ENCODE measurements around the gene TRIM28.
A peak's percentile ranks its signal among the peaks of the same experiment; 100 is the strongest.
"Not testable (repeated sequence)": the region's sequence is repeated elsewhere in the genome, so short reads cannot be mapped to it uniquely, and the experiment has no call there.

The TRIM28 gene

DNA sequence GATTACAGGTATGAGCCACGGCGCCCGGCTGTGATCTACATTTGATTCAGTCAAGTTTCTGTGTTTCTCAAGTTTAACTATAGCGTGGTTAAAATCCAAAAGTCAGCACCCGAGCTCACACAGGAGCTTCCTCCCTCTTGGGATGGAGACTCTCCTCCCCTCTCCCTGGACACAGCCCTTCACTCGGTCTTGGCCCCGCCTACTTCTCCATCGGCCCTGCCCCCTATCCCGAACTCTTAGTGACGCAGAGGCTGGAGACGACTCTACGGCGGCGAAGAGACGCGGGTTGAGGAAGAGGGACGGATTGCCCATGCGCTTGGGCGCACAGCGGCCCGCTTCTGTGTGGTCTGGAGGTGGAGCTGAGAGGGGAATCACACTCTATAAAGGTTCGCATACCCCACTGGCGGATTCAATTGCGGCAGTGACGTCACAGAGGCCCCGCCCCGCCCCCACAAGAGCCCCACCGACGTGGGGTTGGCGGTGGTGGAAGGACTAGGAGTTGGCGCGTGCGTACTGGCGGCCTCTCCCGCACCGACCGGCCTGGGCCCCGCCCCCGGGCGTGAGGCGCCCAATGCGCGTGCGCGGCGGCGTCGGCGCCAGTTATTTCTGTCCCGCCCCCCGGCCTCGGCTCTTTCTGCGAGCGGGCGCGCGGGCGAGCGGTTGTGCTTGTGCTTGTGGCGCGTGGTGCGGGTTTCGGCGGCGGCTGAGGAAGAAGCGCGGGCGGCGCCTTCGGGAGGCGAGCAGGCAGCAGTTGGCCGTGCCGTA is at the start of gene TRIM28:
TSS of gene TRIM28 (plus strand) at position 239 of the 765 bp plus-strand sequence. CDS start 694 bp downstream, outside the sequence.
- TF ChIP-seq, protein P1, sequence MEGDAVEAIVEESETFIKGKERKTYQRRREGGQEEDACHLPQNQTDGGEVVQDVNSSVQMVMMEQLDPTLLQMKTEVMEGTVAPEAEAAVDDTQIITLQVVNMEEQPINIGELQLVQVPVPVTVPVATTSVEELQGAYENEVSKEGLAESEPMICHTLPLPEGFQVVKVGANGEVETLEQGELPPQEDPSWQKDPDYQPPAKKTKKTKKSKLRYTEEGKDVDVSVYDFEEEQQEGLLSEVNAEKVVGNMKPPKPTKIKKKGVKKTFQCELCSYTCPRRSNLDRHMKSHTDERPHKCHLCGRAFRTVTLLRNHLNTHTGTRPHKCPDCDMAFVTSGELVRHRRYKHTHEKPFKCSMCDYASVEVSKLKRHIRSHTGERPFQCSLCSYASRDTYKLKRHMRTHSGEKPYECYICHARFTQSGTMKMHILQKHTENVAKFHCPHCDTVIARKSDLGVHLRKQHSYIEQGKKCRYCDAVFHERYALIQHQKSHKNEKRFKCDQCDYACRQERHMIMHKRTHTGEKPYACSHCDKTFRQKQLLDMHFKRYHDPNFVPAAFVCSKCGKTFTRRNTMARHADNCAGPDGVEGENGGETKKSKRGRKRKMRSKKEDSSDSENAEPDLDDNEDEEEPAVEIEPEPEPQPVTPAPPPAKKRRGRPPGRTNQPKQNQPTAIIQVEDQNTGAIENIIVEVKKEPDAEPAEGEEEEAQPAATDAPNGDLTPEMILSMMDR (IDR thresholded peaks at IDR 0.05; ENCODE audit: low read depth, low read length): no peak
- Histone ChIP-seq H3K36me3 (peaks cover 40% of the 10 kb centered on the region), H3K4me3 (ENCODE audit: low read depth, low read length) (peak within 1 kb of the TSS; percentile 83), H3K27me3 (ENCODE audit: insufficient read depth, low read depth, severe bottlenecking) (no peaks in the 10 kb centered on the region), H3K27ac (peak within 1 kb of the TSS; percentile 95), H3K9me3 (ENCODE audit: severe bottlenecking) (no peaks in the 10 kb centered on the region)
- DNase-seq: peak; percentile 98

DNA sequence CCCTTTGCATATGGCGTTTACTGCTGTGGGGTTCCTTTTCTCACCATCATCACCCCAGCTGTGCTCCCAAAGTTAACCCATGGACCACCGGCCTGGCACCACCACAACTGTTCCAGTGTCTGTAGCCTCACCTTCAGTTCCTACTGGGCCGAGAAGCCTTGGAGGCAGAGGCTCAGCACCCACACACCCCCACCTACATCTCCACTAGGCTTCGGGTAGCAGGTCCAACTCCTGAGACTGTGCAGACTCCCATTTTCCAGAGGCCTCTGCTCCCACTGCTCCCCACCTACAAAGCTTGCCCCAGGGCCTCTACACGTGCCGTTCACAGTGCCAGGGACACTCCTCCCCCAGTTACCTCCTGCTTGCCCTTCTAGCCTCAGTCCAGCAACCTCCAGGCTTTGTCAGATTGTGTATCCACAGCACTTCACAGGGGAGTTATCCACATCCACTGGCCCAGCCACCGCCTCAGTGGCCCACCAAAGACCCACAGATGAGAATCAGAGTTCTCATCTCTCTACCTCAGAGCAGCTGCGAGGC is 46.2 kb upstream of the TRIM28 start:
- H3K4me3 ChIP-seq (ENCODE audit: low read depth, low read length): no peak overlapping the region
- no peak overlapping the region for H3K27ac ChIP-seq
- H3K9me3 ChIP-seq (ENCODE audit: severe bottlenecking): no peaks in the 10 kb centered on the region
- H3K36me3 ChIP-seq: no peaks in the 10 kb centered on the region
- H3K27me3 ChIP-seq (ENCODE audit: insufficient read depth, low read depth, severe bottlenecking): no peaks in the 10 kb centered on the region
- TF ChIP-seq, protein P1 (IDR thresholded peaks at IDR 0.05; ENCODE audit: low read depth, low read length): no peak
- no peak for DNase-seq

DNA sequence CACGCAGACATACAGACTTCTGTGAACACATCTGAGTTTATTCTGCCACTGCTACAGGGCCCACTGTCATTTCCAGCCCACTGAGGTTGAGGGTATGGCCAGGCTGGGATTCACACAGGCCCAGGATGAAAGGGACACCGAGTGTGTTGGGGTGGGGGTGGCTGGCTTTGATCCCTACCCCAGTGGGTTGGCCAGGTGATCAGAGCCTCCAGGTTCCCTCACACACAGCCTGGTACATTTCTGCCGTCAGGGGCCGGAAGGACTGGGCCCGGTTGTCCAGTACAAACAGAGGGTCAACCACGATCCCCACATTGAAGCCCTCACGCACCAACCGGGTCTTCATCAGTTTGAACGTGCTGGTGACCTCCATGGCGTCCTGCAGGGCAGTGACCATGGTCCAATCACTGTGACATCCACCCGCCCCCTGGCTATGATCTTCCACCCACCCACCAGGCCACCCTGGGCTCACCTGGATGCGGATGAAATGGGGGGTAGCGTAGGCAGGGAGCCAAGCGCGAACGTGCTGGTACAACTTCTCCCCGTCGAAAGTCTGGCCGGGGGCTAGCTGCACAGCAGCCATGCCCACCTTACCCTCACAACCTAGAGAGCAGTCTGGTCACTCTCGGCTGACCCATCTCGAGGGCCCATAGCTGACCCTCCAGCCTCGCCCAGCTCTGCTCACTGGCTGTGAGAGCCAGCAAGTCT is 45.4 kb upstream of the TRIM28 start:
- Histone ChIP-seq H3K27ac (no peak overlapping the region), H3K36me3 (no peaks in the 10 kb centered on the region), H3K27me3 (ENCODE audit: insufficient read depth, low read depth, severe bottlenecking) (no peaks in the 10 kb centered on the region), H3K4me3 (ENCODE audit: low read depth, low read length) (peak overlapping the region; percentile 19), H3K9me3 (ENCODE audit: severe bottlenecking) (no peaks in the 10 kb centered on the region)
- TF ChIP-seq, protein P1 (IDR thresholded peaks at IDR 0.05; ENCODE audit: low read depth, low read length): no peak
- DNase-seq: no peak

DNA sequence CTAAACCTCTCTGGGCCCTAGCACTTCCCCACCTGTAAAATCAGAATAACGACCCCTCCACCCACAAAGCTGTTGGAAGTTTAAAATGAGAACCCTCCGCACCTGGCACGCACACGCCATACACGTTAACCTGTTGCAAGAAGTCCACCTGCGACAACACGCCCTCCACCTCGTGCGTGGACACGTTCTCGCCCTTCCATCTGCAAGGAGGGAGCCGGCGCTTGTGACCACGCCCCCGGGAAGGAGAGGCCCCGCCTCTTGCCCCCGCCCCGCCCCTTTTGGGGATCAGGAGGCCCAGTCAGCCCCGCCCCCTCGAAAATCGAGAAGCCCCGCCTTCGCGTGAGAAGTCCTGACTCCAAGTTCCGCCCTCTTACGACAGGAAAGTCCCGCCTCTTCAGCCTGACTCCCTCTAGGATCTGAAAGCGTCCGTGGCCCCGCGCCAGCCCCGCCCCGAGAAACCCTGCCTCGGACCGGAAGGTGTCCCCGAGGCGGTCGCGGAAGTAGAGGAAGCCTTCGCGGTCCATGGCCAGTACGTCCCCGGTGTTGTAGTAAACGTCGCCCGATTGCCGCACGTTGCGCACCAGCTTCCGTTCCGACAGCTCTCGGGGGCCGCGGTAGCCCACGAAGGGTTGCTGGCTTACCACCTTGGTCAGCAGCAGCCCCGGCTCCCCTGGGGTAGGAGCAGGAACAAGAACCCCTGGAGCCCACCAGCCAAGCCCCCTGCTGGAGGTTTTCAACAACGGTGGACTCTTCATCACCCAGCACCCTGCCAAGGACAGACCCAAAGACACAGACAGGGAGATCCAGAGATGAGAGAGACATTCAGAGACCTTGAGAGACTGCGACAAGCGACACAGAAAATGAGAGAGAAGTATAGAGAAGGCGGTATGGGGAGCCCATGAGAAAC is 44.6 kb upstream of the TRIM28 start:
- TF ChIP-seq, protein P1 (IDR thresholded peaks at IDR 0.05; ENCODE audit: low read depth, low read length): 0 out of 2 replicates have a peak, but pooled peaks have one; percentile 14
- DNase-seq: peak; percentile 99
- Histone ChIP-seq H3K27me3 (ENCODE audit: insufficient read depth, low read depth, severe bottlenecking) (no peaks in the 10 kb centered on the region), H3K9me3 (ENCODE audit: severe bottlenecking) (no peaks in the 10 kb centered on the region), H3K27ac (peak overlapping the region; percentile 79), H3K4me3 (ENCODE audit: low read depth, low read length) (peak overlapping the region; percentile 81), H3K36me3 (no peaks in the 10 kb centered on the region)

DNA sequence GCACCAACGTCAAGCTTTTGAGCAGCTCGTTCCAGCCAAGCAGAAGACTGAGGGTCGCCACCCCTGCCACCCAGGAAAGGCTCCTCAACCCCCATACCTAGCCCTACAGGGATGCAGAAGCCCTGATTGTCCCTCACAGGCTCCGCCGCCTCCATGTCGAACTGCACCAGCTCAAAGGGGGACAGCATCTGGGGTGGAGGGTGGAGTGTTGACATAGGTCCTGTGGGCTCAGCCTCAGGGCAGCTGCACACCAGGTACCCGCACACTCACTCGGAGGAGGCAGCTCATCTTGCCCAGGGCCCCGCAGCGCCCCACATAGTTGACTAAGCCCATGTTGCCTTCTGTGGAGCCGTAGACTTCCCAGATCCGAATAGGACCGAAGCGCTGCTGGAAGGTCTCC is 43.6 kb upstream of the TRIM28 start:
- no peak overlapping the region for H3K27ac ChIP-seq
- TF ChIP-seq, protein P1 (IDR thresholded peaks at IDR 0.05; ENCODE audit: low read depth, low read length): no peak
- H3K4me3 ChIP-seq (ENCODE audit: low read depth, low read length): no peak overlapping the region

DNA sequence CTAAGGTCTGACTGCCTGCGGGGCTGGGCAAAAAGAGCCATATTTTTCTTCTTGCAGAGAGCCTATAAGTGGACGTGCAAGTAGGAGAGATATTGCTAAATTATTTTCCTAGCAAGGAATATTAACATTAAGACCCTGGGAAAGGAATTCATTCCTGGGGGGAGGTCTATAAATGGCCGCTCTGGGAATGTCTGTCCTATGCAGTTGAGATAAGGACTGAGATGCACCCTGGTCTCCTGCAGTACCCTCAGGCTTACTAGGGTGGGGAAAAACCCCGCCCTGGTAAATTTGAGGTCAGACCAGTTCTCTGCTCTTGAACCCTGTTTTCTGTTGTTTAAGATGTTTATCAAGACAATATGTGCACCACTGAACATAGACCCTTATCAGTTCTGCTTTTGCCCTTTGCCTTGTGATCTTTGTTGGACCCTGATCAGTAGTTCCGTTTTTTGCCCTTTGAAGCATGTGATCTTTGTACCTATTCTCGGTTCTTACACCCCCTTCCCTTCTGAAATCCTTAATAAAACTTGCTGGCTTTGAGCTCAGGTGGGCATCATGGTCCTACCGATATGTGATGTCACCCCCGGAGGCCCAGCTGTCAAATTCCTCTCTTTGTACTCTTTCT is 36.2 kb upstream of the TRIM28 start:
- not testable (repeated sequence) for H3K36me3 ChIP-seq; H3K27ac ChIP-seq; DNase-seq; H3K4me3 ChIP-seq (ENCODE audit: low read depth, low read length); H3K9me3 ChIP-seq (ENCODE audit: severe bottlenecking); H3K27me3 ChIP-seq (ENCODE audit: insufficient read depth, low read depth, severe bottlenecking)

More for the DNA sequence above, 43.6 kb upstream of the TRIM28 start:
- Histone ChIP-seq H3K27me3 (ENCODE audit: insufficient read depth, low read depth, severe bottlenecking) (no peaks in the 10 kb centered on the region), H3K9me3 (ENCODE audit: severe bottlenecking) (no peaks in the 10 kb centered on the region), H3K36me3 (no peaks in the 10 kb centered on the region)
- DNase-seq: no peak
